ENCODE results near the gene PLG.
"Not testable (repeated sequence)": the region's sequence is repeated elsewhere in the genome, so short reads cannot be mapped to it uniquely, and the experiment has no call there.

The PLG gene

GRCh38 chr6:160774399-160774798 lies 72.4 kb downstream of the PLG start:
- no peak for DNase-seq (ENCODE audit: low read depth in 2 of 3, low spot score in 1 of 3)

GRCh38 chr6:160775792-160776580 lies 73.9 kb downstream of the PLG start:
- no peak for DNase-seq (ENCODE audit: low read depth in 2 of 3, low spot score in 1 of 3)

GRCh38 chr6:160779095-160779494 lies 77.1 kb downstream of the PLG start:
- not testable (repeated sequence) for DNase-seq (ENCODE audit: low read depth in 2 of 3, low spot score in 1 of 3)

- DNase-seq (ENCODE audit: low read depth in 2 of 3, low spot score in 1 of 3), result not testable (repeated sequence)
These were observed 78.6 kb downstream of the PLG start for GRCh38 chr6:160780656-160781055.

- no peak for DNase-seq (ENCODE audit: low read depth in 2 of 3, low spot score in 1 of 3)
These were observed 79.3 kb downstream of the PLG start for GRCh38 chr6:160781298-160781697.

- DNase-seq (ENCODE audit: low read depth in 2 of 3, low spot score in 1 of 3), result no peak
These were observed 80.2 kb downstream of the PLG start for GRCh38 chr6:160782228-160782627.

- no peak for DNase-seq (ENCODE audit: low read depth in 2 of 3, low spot score in 1 of 3)
These were observed 81.7 kb downstream of the PLG start for GRCh38 chr6:160783741-160784140.

GRCh38 chr6:160788126-160788525 lies 86.1 kb downstream of the PLG start:
- DNase-seq (ENCODE audit: low read depth in 2 of 3, low spot score in 1 of 3), result not testable (repeated sequence)

GRCh38 chr6:160788806-160789205 lies 86.8 kb downstream of the PLG start:
- no peak for DNase-seq (ENCODE audit: low read depth in 2 of 3, low spot score in 1 of 3)

- DNase-seq (ENCODE audit: low read depth in 2 of 3, low spot score in 1 of 3), result no peak
These were observed 87.4 kb downstream of the PLG start for GRCh38 chr6:160789263-160790027.

- no peak for DNase-seq (ENCODE audit: low read depth in 2 of 3, low spot score in 1 of 3)
These were observed 88.2 kb downstream of the PLG start for GRCh38 chr6:160790028-160790792.

GRCh38 chr6:160791459-160791858 lies 89.4 kb downstream of the PLG start:
- no peak for DNase-seq (ENCODE audit: low read depth in 2 of 3, low spot score in 1 of 3)

GRCh38 chr6:160791981-160792418 lies 90.0 kb downstream of the PLG start:
- DNase-seq (ENCODE audit: low read depth in 2 of 3, low spot score in 1 of 3), result no peak

- no peak for DNase-seq (ENCODE audit: low read depth in 2 of 3, low spot score in 1 of 3)
These were observed 90.7 kb downstream of the PLG start for GRCh38 chr6:160792708-160793107.

- DNase-seq (ENCODE audit: low read depth in 2 of 3, low spot score in 1 of 3), result no peak
These were observed 91.6 kb downstream of the PLG start for GRCh38 chr6:160793652-160794051.

GRCh38 chr6:160795721-160796120 lies 93.7 kb downstream of the PLG start:
- no peak for DNase-seq (ENCODE audit: low read depth in 2 of 3, low spot score in 1 of 3)

- DNase-seq (ENCODE audit: low read depth in 2 of 3, low spot score in 1 of 3), result no peak
These were observed 96.6 kb downstream of the PLG start for GRCh38 chr6:160798625-160799024.

GRCh38 chr6:160799801-160800506 lies 97.9 kb downstream of the PLG start:
- no peak for DNase-seq (ENCODE audit: low read depth in 2 of 3, low spot score in 1 of 3)

- no peak for DNase-seq (ENCODE audit: low read depth in 2 of 3, low spot score in 1 of 3)
These were observed 99.4 kb downstream of the PLG start for GRCh38 chr6:160801418-160801817.

- not testable (repeated sequence) for DNase-seq (ENCODE audit: low read depth in 2 of 3, low spot score in 1 of 3)
These were observed 100.0 kb downstream of the PLG start for GRCh38 chr6:160802049-160802448.
